Measurements from ENCODE around the gene MCTP1.

MCTP1 gene

GRCh38 chr5:95070453-95070852 is 214.4 kb downstream of the MCTP1 start:
- no peaks in the 10 kb centered on the region for H3K36me3 Mint-ChIP-seq (ENCODE audit: low read depth)

GRCh38 chr5:95069948-95070347 is 214.9 kb downstream of the MCTP1 start:
- Mint-ChIP-seq H3K4me1 (ENCODE audit: low read depth) (no peaks in the 10 kb centered on the region), H3K9me3 (no peaks in the 10 kb centered on the region), H3K4me3 (no peak overlapping the region), H3K27ac (no peak overlapping the region), H3K36me3 (ENCODE audit: low read depth) (no peaks in the 10 kb centered on the region), H3K27me3 (no peaks in the 10 kb centered on the region)

More at GRCh38 chr5:95070453-95070852, 214.4 kb downstream of the MCTP1 start:
- Mint-ChIP-seq H3K27ac (no peak overlapping the region), H3K9me3 (no peaks in the 10 kb centered on the region), H3K4me3 (no peak overlapping the region), H3K27me3 (no peaks in the 10 kb centered on the region), H3K4me1 (ENCODE audit: low read depth) (no peaks in the 10 kb centered on the region)

GRCh38 chr5:95069021-95069420 is 215.9 kb downstream of the MCTP1 start:
- Mint-ChIP-seq H3K9me3 (no peaks in the 10 kb centered on the region), H3K27me3 (no peaks in the 10 kb centered on the region), H3K4me3 (no peak overlapping the region), H3K27ac (no peak overlapping the region), H3K36me3 (ENCODE audit: low read depth) (no peaks in the 10 kb centered on the region), H3K4me1 (ENCODE audit: low read depth) (no peaks in the 10 kb centered on the region)

- Mint-ChIP-seq H3K27ac (no peak overlapping the region), H3K4me3 (no peak overlapping the region), H3K4me1 (ENCODE audit: low read depth) (no peaks in the 10 kb centered on the region), H3K36me3 (ENCODE audit: low read depth) (no peaks in the 10 kb centered on the region), H3K27me3 (no peaks in the 10 kb centered on the region), H3K9me3 (no peaks in the 10 kb centered on the region)
Observed at GRCh38 chr5:95068289-95068910, 216.5 kb downstream of the MCTP1 start.

GRCh38 chr5:95066048-95066447 is 218.8 kb downstream of the MCTP1 start:
- Mint-ChIP-seq H3K36me3 (ENCODE audit: low read depth) (no peaks in the 10 kb centered on the region), H3K4me3 (no peak overlapping the region), H3K27ac (no peak overlapping the region), H3K4me1 (ENCODE audit: low read depth) (no peaks in the 10 kb centered on the region), H3K27me3 (no peaks in the 10 kb centered on the region), H3K9me3 (no peaks in the 10 kb centered on the region)

- Mint-ChIP-seq H3K4me1 (ENCODE audit: low read depth) (no peaks in the 10 kb centered on the region), H3K4me3 (no peak overlapping the region), H3K27ac (no peak overlapping the region), H3K9me3 (no peaks in the 10 kb centered on the region), H3K36me3 (ENCODE audit: low read depth) (no peaks in the 10 kb centered on the region), H3K27me3 (no peaks in the 10 kb centered on the region)
Observed at GRCh38 chr5:95063492-95063891, 221.4 kb downstream of the MCTP1 start.

- no peaks in the 10 kb centered on the region for H3K27me3 Mint-ChIP-seq
- no peak overlapping the region for H3K27ac Mint-ChIP-seq
- H3K4me3 Mint-ChIP-seq = no peak overlapping the region
- H3K9me3 Mint-ChIP-seq = no peaks in the 10 kb centered on the region
- no peaks in the 10 kb centered on the region for H3K36me3 Mint-ChIP-seq (ENCODE audit: low read depth)
- no peaks in the 10 kb centered on the region for H3K4me1 Mint-ChIP-seq (ENCODE audit: low read depth)
Observed at GRCh38 chr5:95060098-95060497, 224.8 kb downstream of the MCTP1 start.

GRCh38 chr5:95059636-95060035 is 225.3 kb downstream of the MCTP1 start:
- no peaks in the 10 kb centered on the region for H3K4me1 Mint-ChIP-seq (ENCODE audit: low read depth)
- H3K4me3 Mint-ChIP-seq = no peak overlapping the region
- H3K27ac Mint-ChIP-seq = no peak overlapping the region
- H3K9me3 Mint-ChIP-seq = no peaks in the 10 kb centered on the region
- no peaks in the 10 kb centered on the region for H3K36me3 Mint-ChIP-seq (ENCODE audit: low read depth)
- no peaks in the 10 kb centered on the region for H3K27me3 Mint-ChIP-seq

GRCh38 chr5:95057615-95058014 is 227.3 kb downstream of the MCTP1 start:
- Mint-ChIP-seq H3K27me3 (no peaks in the 10 kb centered on the region), H3K36me3 (ENCODE audit: low read depth) (no peaks in the 10 kb centered on the region), H3K4me3 (no peak overlapping the region), H3K9me3 (no peaks in the 10 kb centered on the region), H3K27ac (no peak overlapping the region), H3K4me1 (ENCODE audit: low read depth) (no peaks in the 10 kb centered on the region)

- H3K27me3 Mint-ChIP-seq = no peaks in the 10 kb centered on the region
- H3K4me1 Mint-ChIP-seq (ENCODE audit: low read depth) = no peaks in the 10 kb centered on the region
- no peak overlapping the region for H3K4me3 Mint-ChIP-seq
- no peaks in the 10 kb centered on the region for H3K9me3 Mint-ChIP-seq
- H3K27ac Mint-ChIP-seq = no peak overlapping the region
- no peaks in the 10 kb centered on the region for H3K36me3 Mint-ChIP-seq (ENCODE audit: low read depth)
Observed at GRCh38 chr5:95053253-95053652, 231.6 kb downstream of the MCTP1 start.

- H3K4me3 Mint-ChIP-seq = no peak overlapping the region
- no peak overlapping the region for H3K27ac Mint-ChIP-seq
- no peaks in the 10 kb centered on the region for H3K27me3 Mint-ChIP-seq
- no peaks in the 10 kb centered on the region for H3K36me3 Mint-ChIP-seq (ENCODE audit: low read depth)
- no peaks in the 10 kb centered on the region for H3K4me1 Mint-ChIP-seq (ENCODE audit: low read depth)
- no peaks in the 10 kb centered on the region for H3K9me3 Mint-ChIP-seq
Observed at GRCh38 chr5:95050708-95051107, 234.2 kb downstream of the MCTP1 start.

GRCh38 chr5:95048628-95049027 is 236.3 kb downstream of the MCTP1 start:
- Mint-ChIP-seq H3K4me3 (no peak overlapping the region), H3K27ac (no peak overlapping the region), H3K9me3 (no peaks in the 10 kb centered on the region), H3K4me1 (ENCODE audit: low read depth) (no peaks in the 10 kb centered on the region), H3K27me3 (no peaks in the 10 kb centered on the region), H3K36me3 (ENCODE audit: low read depth) (no peaks in the 10 kb centered on the region)

GRCh38 chr5:95045181-95045965 is 239.5 kb downstream of the MCTP1 start:
- Mint-ChIP-seq H3K4me1 (ENCODE audit: low read depth) (no peaks in the 10 kb centered on the region), H3K4me3 (no peak overlapping the region), H3K27ac (no peak overlapping the region), H3K9me3 (no peaks in the 10 kb centered on the region), H3K27me3 (no peaks in the 10 kb centered on the region), H3K36me3 (ENCODE audit: low read depth) (no peaks in the 10 kb centered on the region)

- H3K27me3 Mint-ChIP-seq = no peaks in the 10 kb centered on the region
- no peaks in the 10 kb centered on the region for H3K4me1 Mint-ChIP-seq (ENCODE audit: low read depth)
- H3K27ac Mint-ChIP-seq = no peak overlapping the region
- H3K4me3 Mint-ChIP-seq = no peak overlapping the region
- no peaks in the 10 kb centered on the region for H3K36me3 Mint-ChIP-seq (ENCODE audit: low read depth)
- no peaks in the 10 kb centered on the region for H3K9me3 Mint-ChIP-seq
Observed at GRCh38 chr5:95044096-95044495, 240.8 kb downstream of the MCTP1 start.

- H3K27me3 Mint-ChIP-seq = no peaks in the 10 kb centered on the region
- H3K4me1 Mint-ChIP-seq (ENCODE audit: low read depth) = no peaks in the 10 kb centered on the region
- H3K27ac Mint-ChIP-seq = no peak overlapping the region
- no peaks in the 10 kb centered on the region for H3K9me3 Mint-ChIP-seq
- no peak overlapping the region for H3K4me3 Mint-ChIP-seq
- H3K36me3 Mint-ChIP-seq (ENCODE audit: low read depth) = no peaks in the 10 kb centered on the region
Observed at GRCh38 chr5:95043648-95044047, 241.2 kb downstream of the MCTP1 start.

GRCh38 chr5:95043234-95043633 is 241.7 kb downstream of the MCTP1 start:
- H3K27ac Mint-ChIP-seq = no peak overlapping the region
- no peak overlapping the region for H3K4me3 Mint-ChIP-seq
- H3K36me3 Mint-ChIP-seq (ENCODE audit: low read depth) = no peaks in the 10 kb centered on the region
- no peaks in the 10 kb centered on the region for H3K9me3 Mint-ChIP-seq
- no peaks in the 10 kb centered on the region for H3K27me3 Mint-ChIP-seq
- no peaks in the 10 kb centered on the region for H3K4me1 Mint-ChIP-seq (ENCODE audit: low read depth)

All from stimulated activated naive CD8-positive, alpha-beta T cell treated with anti-CD3 and anti-CD28 coated beads, Interleukin-15, Interleukin-2, amounts not matched to agents 100 ng/mL and 50 ng/mL, for 24 hours (primary cell).